Heart right ventricle (tissue), 16 donors: ENCODE data around the gene PLPP4. TPM values are rescaled to one million over a fixed set of nuclear protein-coding genes. Genes with fewer than 3 reads are reported as not detected.

Source experiments
- ATAC-seq, 8 donors: fragments of 200-7000 bp; cut with Tn5 transposase; one replicate each; pipeline ENCODE4 v1.9.1; 2020; ENCODE audit warnings: mild to moderate bottlenecking in 8 of 8, moderate library complexity in 8 of 8, moderate number of reproducible peaks in 1 of 8
- DNase-seq, 2 donors: peaks; one replicate each; pipeline ENCODE4 v3.0.0-alpha.2; 2020
- H3K27ac ChIP-seq, 10 donors: fragments of 200-600 bp; sonication (generic) in 2 of 10; one replicate each; pipeline versions ENCODE4 v1.5.0 to v1.8.0; 2020 to 2022; ENCODE audit warnings: mild to moderate bottlenecking in 3 of 10
- H3K27me3 ChIP-seq, 7 donors: fragments of 200-600 bp; one replicate each; pipeline ENCODE4 v1.8.0; 2021 to 2022; ENCODE audit warnings: mild to moderate bottlenecking in 2 of 7
- H3K36me3 ChIP-seq, 9 donors: fragments of 200-600 bp; sonication (generic) in 1 of 9; one replicate each; pipeline versions ENCODE4 v1.5.0 to v1.8.0; 2020 to 2022; ENCODE audit warnings: mild to moderate bottlenecking in 2 of 9
- H3K4me1 ChIP-seq, 9 donors: fragments of 200-600 bp; sonication (generic) in 1 of 9; one replicate each; pipeline versions ENCODE4 v1.5.0 to v1.8.0; 2020 to 2022; ENCODE audit warnings: mild to moderate bottlenecking in 4 of 9
- H3K4me3 ChIP-seq, 10 donors: fragments of 200-600 bp; sonication (generic) in 2 of 10; one replicate each; pipeline versions ENCODE4 v1.5.0 to v1.8.0; 2020 to 2022; ENCODE audit warnings: mild to moderate bottlenecking in 7 of 10, moderate library complexity in 2 of 10
- H3K9me3 ChIP-seq, 11 donors: fragments of 200-600 bp in 10 of 11; sonication (generic) in 2 of 11; one replicate each; pipeline versions ENCODE4 v1.5.0 to v1.8.0; 2013 to 2022; ENCODE audit warnings: mild to moderate bottlenecking in 2 of 11, control low read depth in 1 of 11, moderate library complexity in 1 of 11
- WGBS, 2 donors: extraction: QIAGEN DNeasy Blood & Tissue Kit; methylation state at CpG; one replicate each; pipeline ENCODE4 v1.1.7; 2013; ENCODE audit warnings: inconsistent platforms in 1 of 2; 5-methylcytosine and 5-hydroxymethylcytosine counted together
- intact Hi-C, 10 donors: fragments of 100-400 bp; cut with DNase I; formaldehyde crosslinking; loops; one replicate each; pipeline versions ENCODE4 v1.11.1 to v1.14.2; 2022
- polyA plus RNA-seq, 2 donors: library from polyadenylated mRNA; stranded (reverse); fragments of 200-250 nt; gene quantifications; one replicate each; pipeline ENCODE4 v1.2.3, GENCODE V29; 2013
- total RNA-seq, 10 donors: library from RNA; stranded (reverse); fragmentation: NEBNext Ultra II Directional in 3 of 10; extraction: Animal tissue kit (Norgen Biotek cat#: 25700) in 3 of 10; gene quantifications; one replicate each; pipeline versions ENCODE4 v1.2.1 to v1.2.4, GENCODE V29; 2021 to 2023
- TF ChIP-seq, protein P1 (sequence below), 9 donors: fragments of 200-600 bp; sonication (generic) in 2 of 9; IDR thresholded peaks; one replicate each; pipeline versions ENCODE4 v1.5.0 to v1.8.0; 2021 to 2022; ENCODE audit warnings: antibody characterized with exemption in 9 of 9, mild to moderate bottlenecking in 5 of 9, moderate library complexity in 1 of 9
- donor health status: Arrhythmogenic right ventricular cardiomyopathy.
- donor health status: ischemic (EF 13 %, LVEDD 7.1; RV severe dilation, severe dysfunction).
- donor health status: healthy with polysubstance abuse.
- donor health status: DM: no; HTN: yes; CAD: no.
- donor health status: DM: no; HTN: no; CAD: no.
- donor health status: ischemic (EF 25% LVEDD 6.9; RV normal size, moderate dysfunction).
- donor health status: ischemic (EF 25% LVEDD 5.7; RV mildly dilated, moderate dysfunction).
- donor health status: healthy.
- donor health status: DM: yes; HTN: yes; CAD: no.
- donor health status: Ischemic cardiomyopathy.
- donor health status: ischemic (EF 35%, LVEDD 5.7; RV mildly dilated, moderate dysfunction).
- donor health status: nonischemic (EF 11% LVEDD 7.7; RV severe dilation, severe dysfunction).
- donor health status: DM: yes; HTN: yes; CAD: no.
- donor health status: PGD.
- donor health status: ischemic (EF 29% LVEDD 5.4; RV normal size, mild dysfunction).
- donor health status: nonischemic (EF 23%, LVEDD 6.1; RV moderate dilation, normal function).

The PLPP4 gene
- total and polyA plus RNA-seq, 12 donors = not detected

DNA sequence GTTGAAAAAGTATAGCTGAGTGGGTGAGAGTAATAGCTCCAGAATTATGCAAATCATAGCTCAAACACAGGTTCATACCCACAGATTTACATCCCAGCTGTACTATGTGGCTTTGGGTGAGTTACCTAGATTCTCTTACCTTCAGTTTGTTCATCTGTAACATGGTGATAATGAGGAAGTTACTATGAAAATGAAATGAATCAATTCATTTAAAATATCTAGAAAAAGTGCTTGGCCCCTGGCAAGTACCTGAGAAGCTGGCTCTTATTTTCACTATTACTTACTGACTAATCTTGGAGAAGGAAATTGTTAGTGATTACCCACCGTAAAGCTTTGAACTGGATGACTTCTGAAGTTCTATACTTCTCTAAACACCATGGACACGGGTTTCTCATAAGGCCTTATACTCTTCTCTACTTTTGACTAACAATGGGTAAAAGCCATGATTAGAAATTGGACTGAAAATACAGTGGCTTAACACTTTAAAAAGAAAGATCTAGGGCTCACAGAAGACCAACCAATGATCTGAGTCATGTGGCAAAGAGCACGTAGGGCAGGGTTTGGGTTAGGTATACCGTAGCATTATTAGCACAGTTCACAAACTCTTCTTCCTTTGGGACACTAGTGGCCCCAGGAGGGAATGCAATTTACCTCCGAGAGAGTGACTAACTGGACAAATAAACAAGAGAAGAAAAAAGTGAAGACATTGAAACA is 149.2 kb downstream of the PLPP4 start:
- TF ChIP-seq, protein P1, sequence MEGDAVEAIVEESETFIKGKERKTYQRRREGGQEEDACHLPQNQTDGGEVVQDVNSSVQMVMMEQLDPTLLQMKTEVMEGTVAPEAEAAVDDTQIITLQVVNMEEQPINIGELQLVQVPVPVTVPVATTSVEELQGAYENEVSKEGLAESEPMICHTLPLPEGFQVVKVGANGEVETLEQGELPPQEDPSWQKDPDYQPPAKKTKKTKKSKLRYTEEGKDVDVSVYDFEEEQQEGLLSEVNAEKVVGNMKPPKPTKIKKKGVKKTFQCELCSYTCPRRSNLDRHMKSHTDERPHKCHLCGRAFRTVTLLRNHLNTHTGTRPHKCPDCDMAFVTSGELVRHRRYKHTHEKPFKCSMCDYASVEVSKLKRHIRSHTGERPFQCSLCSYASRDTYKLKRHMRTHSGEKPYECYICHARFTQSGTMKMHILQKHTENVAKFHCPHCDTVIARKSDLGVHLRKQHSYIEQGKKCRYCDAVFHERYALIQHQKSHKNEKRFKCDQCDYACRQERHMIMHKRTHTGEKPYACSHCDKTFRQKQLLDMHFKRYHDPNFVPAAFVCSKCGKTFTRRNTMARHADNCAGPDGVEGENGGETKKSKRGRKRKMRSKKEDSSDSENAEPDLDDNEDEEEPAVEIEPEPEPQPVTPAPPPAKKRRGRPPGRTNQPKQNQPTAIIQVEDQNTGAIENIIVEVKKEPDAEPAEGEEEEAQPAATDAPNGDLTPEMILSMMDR (IDR thresholded peaks at IDR 0.05) = no peak
- ATAC-seq (no peak), DNase-seq (no peak)
- no peak overlapping the region for H3K27ac ChIP-seq
- intact Hi-C loops = no loop called here
- H3K9me3 ChIP-seq = peaks cover 0 to 6% (median 0%) of the 10 kb centered on the region in 11 donors
- peaks cover 0 to 3% (median 0%) of the 10 kb centered on the region in 7 donors for H3K27me3 ChIP-seq
- H3K4me3 ChIP-seq = no peak overlapping the region
- H3K36me3 ChIP-seq = no peaks in the 10 kb centered on the region
- 71 to 74% methylated on average over 5 of the region's 5 CpGs for WGBS, 2 donors
- no peaks in the 10 kb centered on the region for H3K4me1 ChIP-seq

DNA sequence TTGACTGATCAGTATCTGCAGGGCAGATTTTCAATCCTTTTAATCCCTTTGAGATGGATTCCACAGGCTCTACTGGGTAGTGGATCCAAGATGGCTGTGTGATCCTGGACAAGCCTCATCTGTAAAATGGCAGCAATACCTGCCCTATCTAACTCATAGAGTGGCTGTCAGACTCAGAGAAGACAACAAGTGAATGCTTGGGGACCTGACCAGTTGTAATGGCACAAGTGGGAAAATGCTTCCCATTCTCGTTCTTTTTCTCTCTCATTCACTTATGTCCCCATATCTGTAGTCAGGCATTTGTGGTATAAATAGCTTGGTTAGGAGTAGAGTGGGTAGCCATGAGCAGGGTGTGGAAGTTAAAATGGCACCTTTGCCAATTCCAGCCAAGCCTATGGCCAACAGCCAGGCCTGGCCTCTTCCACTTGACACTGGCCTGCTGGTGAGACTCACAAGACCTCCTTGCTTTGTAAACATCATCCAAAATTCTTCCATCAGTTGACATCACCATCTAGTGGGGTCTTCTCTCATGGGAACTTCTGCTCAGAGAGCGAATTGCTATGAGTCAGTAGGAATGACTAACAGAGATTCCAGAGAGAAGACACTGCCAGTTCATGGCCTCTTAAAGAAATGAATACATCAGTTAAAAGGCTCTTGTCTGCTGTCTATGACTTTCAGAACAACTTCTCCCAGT is 150.1 kb downstream of the PLPP4 start:
- Histone ChIP-seq H3K4me1 (no peaks in the 10 kb centered on the region), H3K27ac (no peak overlapping the region), H3K9me3 (peaks cover 0 to 6% (median 0%) of the 10 kb centered on the region in 11 donors), H3K4me3 (no peak overlapping the region), H3K27me3 (peaks cover 0 to 3% (median 0%) of the 10 kb centered on the region in 7 donors), H3K36me3 (no peaks in the 10 kb centered on the region)
- no peak for ATAC-seq
- 70 to 81% methylated on average over 2 of the region's 2 CpGs for WGBS, 2 donors
- TF ChIP-seq, protein P1 (IDR thresholded peaks at IDR 0.05) = no peak
- no peak for DNase-seq
- intact Hi-C loops = no loop called here

DNA sequence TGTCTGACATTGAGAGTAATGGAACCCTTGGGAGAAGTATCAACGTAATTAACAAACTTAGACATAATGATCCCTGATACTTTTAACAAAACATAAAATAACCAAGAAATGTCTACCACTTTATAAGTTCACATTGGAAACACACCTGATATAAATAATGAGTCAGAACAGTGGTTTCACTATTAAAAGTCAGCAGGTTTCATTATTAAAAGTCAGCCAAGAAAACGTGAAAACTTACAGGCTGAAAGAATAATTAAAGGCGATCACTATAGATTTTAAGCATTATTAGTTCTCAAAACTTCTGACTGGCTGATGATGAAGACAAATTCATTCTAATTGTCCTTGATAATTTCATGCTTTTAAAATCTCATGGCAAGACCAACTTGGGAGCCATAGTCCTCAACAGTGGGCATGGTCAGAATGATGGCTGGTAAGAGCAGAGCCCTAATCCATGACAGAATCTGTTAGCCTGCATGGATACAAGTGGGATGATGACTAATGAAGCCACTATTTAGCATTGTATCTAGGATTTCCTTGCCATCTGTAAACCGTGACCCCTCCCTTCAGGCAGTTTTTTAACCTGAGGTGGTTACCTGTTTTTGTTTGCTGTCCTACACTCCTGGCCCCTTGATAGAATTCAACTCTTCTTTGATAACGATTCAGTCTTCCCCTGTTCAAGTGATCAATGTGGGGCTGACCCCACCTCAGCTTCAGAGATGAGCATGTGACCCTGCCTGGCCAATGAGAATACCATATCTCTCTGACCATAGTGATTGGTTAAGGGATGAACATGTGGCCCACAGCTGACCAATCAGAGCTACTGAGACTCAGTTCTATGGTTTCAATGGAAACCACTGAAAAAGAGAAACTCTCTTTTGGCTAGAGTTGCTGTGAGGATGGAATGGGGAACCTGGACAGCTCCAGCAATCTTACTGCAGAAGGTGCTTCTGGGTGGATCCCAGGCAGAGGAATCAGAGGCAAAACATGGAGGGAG is 151.0 kb downstream of the PLPP4 start:
- H3K36me3 ChIP-seq = no peaks in the 10 kb centered on the region
- H3K9me3 ChIP-seq = peaks cover 0 to 4% (median 0%) of the 10 kb centered on the region in 11 donors
- H3K27me3 ChIP-seq = peaks cover 0 to 3% (median 0%) of the 10 kb centered on the region in 7 donors
- TF ChIP-seq, protein P1 (IDR thresholded peaks at IDR 0.05) = no peak
- H3K4me3 ChIP-seq = no peak overlapping the region
- ATAC-seq (no peak), DNase-seq (no peak)
- intact Hi-C loops = no loop called here
- 79 to 82% methylated on average over 5 of the region's 5 CpGs for WGBS, 2 donors
- H3K4me1 ChIP-seq = no peaks in the 10 kb centered on the region
- no peak overlapping the region for H3K27ac ChIP-seq

DNA sequence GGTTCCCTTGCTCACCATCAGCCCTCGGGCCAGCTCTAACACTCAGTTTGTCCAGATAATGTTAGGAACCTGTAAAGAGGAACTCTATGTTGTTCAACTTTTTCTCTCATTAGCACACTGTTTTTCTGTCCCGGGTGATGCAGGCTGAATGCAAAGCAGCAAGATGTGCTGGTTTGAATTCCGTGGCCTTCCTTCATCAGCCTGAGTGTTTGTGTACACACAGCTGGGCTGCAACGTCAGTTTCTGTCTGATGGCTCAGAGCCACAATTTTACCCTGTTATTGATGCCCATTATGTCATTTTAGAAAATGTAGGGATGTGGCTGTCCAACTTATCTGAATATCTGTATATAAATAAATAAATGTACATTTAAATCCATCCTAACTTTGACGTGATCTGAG is 152.0 kb downstream of the PLPP4 start:
- Histone ChIP-seq H3K27ac (no peak overlapping the region), H3K4me3 (no peak overlapping the region), H3K36me3 (no peaks in the 10 kb centered on the region), H3K4me1 (no peaks in the 10 kb centered on the region), H3K9me3 (no peaks in the 10 kb centered on the region), H3K27me3 (peaks cover 0 to 3% (median 0%) of the 10 kb centered on the region in 7 donors)
- TF ChIP-seq, protein P1 (IDR thresholded peaks at IDR 0.05) = no peak
- intact Hi-C loops = no loop called here
- WGBS, 2 donors = 76 to 78% methylated on average over 5 of the region's 5 CpGs
- ATAC-seq = no peak
- DNase-seq = no peak
